MM.1S (cell line): Measurements from ENCODE around the gene GNGT1.
"Not testable (repeated sequence)": the region's sequence is repeated elsewhere in the genome, so short reads cannot be mapped to it uniquely, and the experiment has no call there.

Experiments used
- DNase-seq: peaks from one replicate; pipeline ENCODE4 v3.0.0-alpha.2; 2015
- H2AFZ ChIP-seq: fragments of 300-600 bp; sonication (generic); 2 replicates; pipeline ENCODE4 v1.6.0; 2016; ENCODE audit warnings: antibody characterized with exemption, low read length
- H3F3A ChIP-seq: fragments of 300-600 bp; sonication (generic); 2 replicates; pipeline ENCODE4 v1.6.1; 2016; ENCODE audit warnings: mild to moderate bottlenecking, antibody characterized with exemption, low read length, moderate library complexity, mixed read lengths; ENCODE audit not compliant: insufficient read depth
- H3K27ac ChIP-seq: fragments of 300-600 bp; sonication (generic); 2 replicates; pipeline ENCODE4 v1.5.1; 2016; ENCODE audit warnings: mild to moderate bottlenecking, low read length
- H3K27me3 ChIP-seq: fragments of 300-600 bp; sonication (generic); replicated peaks from 2 replicates; pipeline ENCODE4 v1.6.0; 2016; ENCODE audit warnings: low read length; ENCODE audit not compliant: insufficient read depth
- H3K36me3 ChIP-seq: fragments of 300-600 bp; sonication (generic); replicated peaks from 2 replicates; pipeline ENCODE4 v1.6.1; 2016; ENCODE audit warnings: mild to moderate bottlenecking, low read length, mixed read lengths; ENCODE audit not compliant: insufficient read depth
- H3K4me1 ChIP-seq: fragments of 300-600 bp; sonication (generic); 2 replicates; pipeline ENCODE4 v1.6.1; 2016; ENCODE audit warnings: low read length, mixed read lengths
- H3K4me2 ChIP-seq: fragments of 300-600 bp; sonication (generic); 2 replicates; pipeline ENCODE4 v1.6.0; 2016; ENCODE audit warnings: low read depth, low read length
- H3K4me3 ChIP-seq: fragments of 300-600 bp; sonication (generic); 2 replicates; pipeline ENCODE4 v1.5.1; 2016; ENCODE audit warnings: low read length, mixed read lengths
- H3K79me2 ChIP-seq: fragments of 300-600 bp; sonication (generic); 2 replicates; pipeline ENCODE4 v1.6.1; 2016; ENCODE audit warnings: mixed run types, low read length, mixed read lengths
- H3K9ac ChIP-seq: fragments of 300-600 bp; sonication (generic); 2 replicates; pipeline ENCODE4 v1.6.1; 2016; ENCODE audit warnings: low read length, mixed read lengths
- H3K9me2 ChIP-seq: fragments of 300-600 bp; sonication (generic); replicated peaks from 2 replicates; pipeline ENCODE4 v1.6.1; 2016; ENCODE audit warnings: mild to moderate bottlenecking, low read length, mixed read lengths; ENCODE audit not compliant: insufficient read depth
- H3K9me3 ChIP-seq: fragments of 300-600 bp; sonication (generic); replicated peaks from 2 replicates; pipeline ENCODE4 v1.6.1; 2016; ENCODE audit warnings: mild to moderate bottlenecking, low read length, mixed read lengths; ENCODE audit not compliant: insufficient read depth
- H4K20me1 ChIP-seq: fragments of 300-600 bp; sonication (generic); 2 replicates; pipeline ENCODE4 v1.6.1; 2016; ENCODE audit warnings: mild to moderate bottlenecking, low read length, moderate library complexity, mixed read lengths; ENCODE audit not compliant: insufficient read depth
- CTCF ChIP-seq: fragments of 300-600 bp; sonication (generic); IDR thresholded peaks from 2 replicates; pipeline ENCODE4 v1.5.1; 2016; ENCODE audit warnings: antibody characterized with exemption, low read length, mixed read lengths
- EZH2 ChIP-seq: fragments of 300-600 bp; sonication (generic); optimal IDR thresholded peaks from 2 replicates; pipeline ENCODE3; 2017; ENCODE audit warnings: low read depth, mild to moderate bottlenecking, antibody characterized with exemption, low read length, mixed read lengths
- EZH2phosphoT487 ChIP-seq: fragments of 300-600 bp; sonication (generic); IDR thresholded peaks from 2 replicates; pipeline ENCODE4 v1.6.1; 2018; ENCODE audit warnings: antibody characterized with exemption, low read length

The GNGT1 gene

DNA sequence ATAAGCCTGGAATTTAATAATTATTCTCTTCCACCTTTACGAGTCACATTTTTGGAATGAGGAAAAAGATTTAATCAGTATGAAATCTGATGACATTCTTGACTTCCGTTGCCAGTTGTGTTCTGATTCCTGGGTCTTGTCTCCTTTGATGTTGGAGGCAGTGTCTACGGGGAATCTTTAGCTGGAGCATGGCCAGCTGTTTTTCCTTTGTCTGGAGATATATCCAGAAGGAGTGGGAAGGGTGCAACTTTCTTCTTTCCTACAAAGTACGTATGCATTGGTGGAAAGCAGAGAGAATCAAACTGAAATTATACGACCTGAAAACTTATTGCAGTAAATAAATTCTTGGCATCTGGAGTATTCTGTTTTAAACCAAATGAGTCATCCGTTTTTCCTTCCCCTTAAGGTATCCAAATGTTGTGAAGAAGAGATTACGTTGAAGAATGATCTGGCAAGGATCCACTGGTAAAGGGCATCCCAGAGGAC lies 8.3 kb downstream of the GNGT1 start:
- no peaks in the 10 kb centered on the region for H4K20me1 ChIP-seq
- no peak overlapping the region for H2AFZ ChIP-seq
- no peaks in the 10 kb centered on the region for H3K9me2 ChIP-seq
- no peaks in the 10 kb centered on the region for H3K27me3 ChIP-seq
- no peaks in the 10 kb centered on the region for H3K79me2 ChIP-seq
- H3F3A ChIP-seq = no peaks in the 10 kb centered on the region
- no peak overlapping the region for H3K4me3 ChIP-seq
- H3K4me1 ChIP-seq = no peaks in the 10 kb centered on the region
- no peak for TF ChIP-seq CTCF
- no peak for TF ChIP-seq EZH2
- TF ChIP-seq EZH2phosphoT487 = no peak
- no peak overlapping the region for H3K27ac ChIP-seq
- no peak overlapping the region for H3K9ac ChIP-seq
- H3K4me2 ChIP-seq = no peak overlapping the region
- no peak for DNase-seq
- H3K36me3 ChIP-seq = no peaks in the 10 kb centered on the region
- H3K9me3 ChIP-seq = no peaks in the 10 kb centered on the region

DNA sequence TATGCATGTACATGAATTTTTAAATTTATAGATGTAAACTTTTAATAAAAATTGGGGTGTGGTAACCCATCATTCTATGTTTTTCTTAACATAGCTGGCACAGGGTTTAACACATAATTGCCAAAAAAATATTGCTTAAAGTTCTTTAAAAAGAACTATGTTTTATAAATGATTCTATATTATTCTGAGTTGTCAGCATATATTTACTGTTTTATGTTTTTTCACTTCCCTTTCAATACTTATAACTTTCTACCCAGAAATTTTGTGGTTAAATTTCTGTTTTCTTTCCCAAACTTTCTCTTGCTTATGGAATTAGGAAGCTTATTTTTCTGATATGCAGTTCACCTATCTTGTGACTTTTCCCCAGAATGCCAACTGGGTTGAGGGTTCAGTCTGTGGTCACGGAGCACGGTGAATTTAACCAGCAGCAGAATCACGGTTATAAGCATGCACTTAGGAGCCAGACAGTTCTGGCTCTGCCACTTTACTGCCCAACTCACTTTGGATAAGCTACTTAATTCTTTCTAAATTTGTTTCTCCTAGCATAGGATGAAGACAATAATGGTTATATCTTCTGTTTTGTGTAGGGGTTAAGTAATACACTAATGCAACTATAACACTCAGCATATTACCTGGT lies 9.0 kb downstream of the GNGT1 start:
- H3K4me2 ChIP-seq, H3K9me2 ChIP-seq: not testable (repeated sequence)

GRCh38 chr7:93915888-93916287 lies 9.5 kb downstream of the GNGT1 start:
- H3K9ac ChIP-seq, H2AFZ ChIP-seq, H3K36me3 ChIP-seq, H3K9me2 ChIP-seq, H3K4me2 ChIP-seq, H3K27ac ChIP-seq, H4K20me1 ChIP-seq, H3K79me2 ChIP-seq, H3K27me3 ChIP-seq, H3F3A ChIP-seq, H3K9me3 ChIP-seq, H3K4me3 ChIP-seq, H3K4me1 ChIP-seq, DNase-seq: not testable (repeated sequence)

More for the DNA sequence above, 9.0 kb downstream of the GNGT1 start:
- H4K20me1 ChIP-seq, H3K27ac ChIP-seq, H2AFZ ChIP-seq, H3K9me3 ChIP-seq, H3K4me3 ChIP-seq, H3K79me2 ChIP-seq, H3F3A ChIP-seq, H3K4me1 ChIP-seq, H3K36me3 ChIP-seq, H3K9ac ChIP-seq, DNase-seq, H3K27me3 ChIP-seq: not testable (repeated sequence)

GRCh38 chr7:93916315-93916714 lies 9.9 kb downstream of the GNGT1 start:
- not testable (repeated sequence) for H4K20me1 ChIP-seq, H3F3A ChIP-seq, H3K79me2 ChIP-seq, H2AFZ ChIP-seq, H3K4me1 ChIP-seq, H3K9me3 ChIP-seq, H3K9ac ChIP-seq, H3K9me2 ChIP-seq, H3K4me2 ChIP-seq, H3K27me3 ChIP-seq, H3K36me3 ChIP-seq, H3K4me3 ChIP-seq, H3K27ac ChIP-seq, DNase-seq
